OCI-LY3 (cell line): ENCODE data around the gene LHX5.

Source experiments
- CTCF ChIP-seq: fragments of 200-600, 300-600 bp; sonication (generic); IDR thresholded peaks from 2 replicates; pipeline ENCODE4 v1.5.1; 2014; ENCODE audit warnings: antibody characterized with exemption, low read length, low read depth
- EZH2phosphoT487 ChIP-seq: fragments of 200-600 bp; shearing (Covaris generic); IDR thresholded peaks from 2 replicates; pipeline ENCODE4 v1.6.1; 2018; ENCODE audit warnings: antibody characterized with exemption, mixed run types, low read depth

GRCh38 chr12:113456199-113456598, 15.5 kb downstream of the LHX5 start:
- TF ChIP-seq CTCF (no peak), EZH2phosphoT487 (no peak)
